Suprapubic skin (tissue), 4 donors: ENCODE data around the gene LDLRAD2.

ENCODE experiments used
- EP300 ChIP-seq: sonication (generic); formaldehyde crosslinking; IDR thresholded peaks from one replicate; pipeline ENCODE4 v1.6.1; 2017; ENCODE audit warnings: antibody characterized with exemption
- POLR2A ChIP-seq, 2 donors: fragments of 450-650 bp; IDR thresholded peaks; one replicate each; pipeline ENCODE4 v1.6.1; 2017; ENCODE audit warnings: antibody characterized with exemption in 2 of 2, mild to moderate bottlenecking in 2 of 2, moderate library complexity in 2 of 2
- POLR2AphosphoS5 ChIP-seq, 3 donors: sonication (generic); formaldehyde crosslinking; IDR thresholded peaks; one replicate each; pipeline ENCODE4 v1.6.1; 2017; ENCODE audit warnings: antibody characterized with exemption in 3 of 3
- TF ChIP-seq, protein P1 (sequence below), 2 donors: fragments of 200-600 bp in 1 of 2; fragments of 450-650 bp in 1 of 2; sonication (generic) in 1 of 2; IDR thresholded peaks; one replicate each; pipeline ENCODE4 v1.5.1; 2016 to 2019; ENCODE audit warnings: antibody characterized with exemption in 2 of 2, mild to moderate bottlenecking in 1 of 2, moderate library complexity in 1 of 2

DNA sequence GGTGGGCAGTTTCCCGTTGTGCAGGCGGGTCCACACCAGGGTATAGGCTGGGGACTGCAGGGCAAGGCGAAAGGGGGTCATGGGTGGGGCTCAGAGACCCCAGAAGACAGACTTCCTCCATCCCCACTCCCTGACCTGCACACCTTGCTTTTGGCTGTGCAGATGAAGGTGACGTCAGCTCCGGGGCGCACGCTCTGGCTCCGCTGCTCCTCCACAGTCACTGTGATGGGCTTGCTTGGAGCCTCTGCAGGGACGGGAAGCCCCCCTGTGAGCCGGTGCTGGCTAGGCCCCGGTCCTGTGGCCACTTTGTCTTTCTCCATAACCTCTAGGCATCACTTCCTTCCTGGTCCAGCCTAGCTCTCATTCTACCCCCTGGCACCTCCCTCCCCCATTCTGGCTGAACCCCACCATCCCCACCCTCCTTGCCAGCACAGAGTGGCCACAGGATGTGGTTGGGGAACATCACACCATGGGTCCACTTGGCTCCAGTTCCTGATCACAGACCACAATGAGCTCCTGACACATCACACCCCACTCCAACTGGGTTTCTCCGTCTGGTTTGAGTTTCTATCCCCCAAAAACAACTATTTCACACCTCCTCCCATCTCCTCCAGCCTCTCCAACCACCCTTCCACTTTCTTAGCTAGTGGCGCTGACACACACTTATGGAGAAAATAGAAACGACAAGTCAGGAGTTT is 45.2 kb downstream of the LDLRAD2 start:
- no peak for TF ChIP-seq POLR2AphosphoS5 (IDR thresholded peaks at IDR 0.05)
- TF ChIP-seq EP300: no peak
- TF ChIP-seq POLR2A (IDR thresholded peaks at IDR 0.05): no peak
- TF ChIP-seq, protein P1, sequence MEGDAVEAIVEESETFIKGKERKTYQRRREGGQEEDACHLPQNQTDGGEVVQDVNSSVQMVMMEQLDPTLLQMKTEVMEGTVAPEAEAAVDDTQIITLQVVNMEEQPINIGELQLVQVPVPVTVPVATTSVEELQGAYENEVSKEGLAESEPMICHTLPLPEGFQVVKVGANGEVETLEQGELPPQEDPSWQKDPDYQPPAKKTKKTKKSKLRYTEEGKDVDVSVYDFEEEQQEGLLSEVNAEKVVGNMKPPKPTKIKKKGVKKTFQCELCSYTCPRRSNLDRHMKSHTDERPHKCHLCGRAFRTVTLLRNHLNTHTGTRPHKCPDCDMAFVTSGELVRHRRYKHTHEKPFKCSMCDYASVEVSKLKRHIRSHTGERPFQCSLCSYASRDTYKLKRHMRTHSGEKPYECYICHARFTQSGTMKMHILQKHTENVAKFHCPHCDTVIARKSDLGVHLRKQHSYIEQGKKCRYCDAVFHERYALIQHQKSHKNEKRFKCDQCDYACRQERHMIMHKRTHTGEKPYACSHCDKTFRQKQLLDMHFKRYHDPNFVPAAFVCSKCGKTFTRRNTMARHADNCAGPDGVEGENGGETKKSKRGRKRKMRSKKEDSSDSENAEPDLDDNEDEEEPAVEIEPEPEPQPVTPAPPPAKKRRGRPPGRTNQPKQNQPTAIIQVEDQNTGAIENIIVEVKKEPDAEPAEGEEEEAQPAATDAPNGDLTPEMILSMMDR (IDR thresholded peaks at IDR 0.05): no peak
